ENCODE results near the gene GRIN3B.

Gene GRIN3B

DNA sequence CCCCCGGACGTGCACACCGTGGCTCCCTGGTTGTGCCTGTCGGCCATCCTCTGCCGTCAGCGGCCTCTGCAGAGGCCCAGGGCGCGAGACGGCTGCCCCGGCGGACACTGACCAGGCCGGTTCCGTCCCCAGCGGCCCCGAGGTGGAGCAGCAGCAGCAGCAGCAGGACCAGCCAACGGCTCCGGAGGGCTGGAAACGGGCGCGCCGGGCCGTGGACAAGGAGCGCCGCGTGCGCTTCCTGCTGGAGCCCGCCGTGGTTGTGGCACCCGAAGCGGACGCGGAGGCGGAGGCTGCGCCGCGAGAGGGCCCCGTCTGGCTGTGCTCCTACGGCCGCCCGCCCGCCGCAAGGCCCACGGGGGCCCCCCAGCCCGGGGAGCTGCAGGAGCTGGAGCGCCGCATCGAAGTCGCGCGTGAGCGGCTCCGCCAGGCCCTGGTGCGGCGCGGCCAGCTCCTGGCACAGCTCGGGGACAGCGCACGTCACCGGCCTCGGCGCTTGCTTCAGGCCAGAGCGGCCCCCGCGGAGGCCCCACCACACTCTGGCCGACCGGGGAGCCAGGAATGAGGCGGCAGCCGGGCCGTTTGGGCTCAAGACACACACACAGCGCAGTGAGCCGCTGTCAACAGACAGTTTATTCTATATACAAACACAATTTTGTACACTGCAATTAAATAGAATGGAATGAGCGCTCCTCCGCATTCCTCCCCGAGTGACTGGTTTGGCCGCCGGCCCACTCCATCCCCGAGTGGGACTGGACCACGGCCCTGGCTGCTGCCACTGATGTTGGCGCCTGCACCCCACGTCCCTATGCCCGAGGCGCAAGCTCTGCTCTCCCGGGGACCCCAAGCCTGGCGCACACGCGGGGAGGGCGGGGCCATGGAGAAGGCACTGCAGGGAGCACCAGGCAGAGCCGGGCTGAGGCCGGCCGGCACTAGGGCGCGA, 9.1 kb downstream of the GRIN3B start:
- no peak for DNase-seq

DNA sequence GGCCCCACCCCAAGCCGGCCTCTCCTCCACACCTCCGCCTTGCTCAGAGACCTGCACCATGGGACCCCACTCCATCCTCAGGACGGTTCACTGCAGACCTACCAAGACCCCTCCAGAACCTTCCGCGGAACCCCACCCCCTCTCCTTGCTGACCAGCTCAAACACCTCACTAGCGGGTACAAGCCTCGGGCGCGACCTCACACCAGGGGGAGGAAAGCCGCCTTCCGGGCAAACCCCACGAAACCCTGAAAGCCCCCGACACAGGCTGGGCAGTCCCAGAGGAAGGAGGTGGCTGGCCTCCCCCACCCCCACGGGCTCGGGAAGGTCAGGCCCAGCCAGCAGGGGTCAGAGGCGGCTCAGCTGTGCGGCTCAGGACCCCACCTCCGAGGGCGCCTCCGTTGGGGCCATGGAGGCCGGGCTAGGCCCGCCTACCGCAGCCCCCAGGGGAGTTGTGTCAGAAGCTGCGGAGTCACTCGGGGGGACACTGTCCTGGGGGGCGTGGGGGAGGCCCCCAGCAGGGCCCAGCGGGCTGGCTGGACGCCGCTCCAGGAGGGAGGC, 9.8 kb downstream of the GRIN3B start:
- no peak for DNase-seq

- DNase-seq, result no peak
Observed at GRCh38 chr19:1010586-1011510, 10.6 kb downstream of the GRIN3B start.

GRCh38 chr19:1011831-1012333, 11.7 kb downstream of the GRIN3B start:
- no peak for DNase-seq

- DNase-seq, result no peak
Observed at GRCh38 chr19:1012334-1012733, 12.1 kb downstream of the GRIN3B start.

GRCh38 chr19:1013218-1013617, 13.0 kb downstream of the GRIN3B start:
- DNase-seq, result no peak

GRCh38 chr19:1014161-1015060, 14.2 kb downstream of the GRIN3B start:
- DNase-seq, result no peak

DNA sequence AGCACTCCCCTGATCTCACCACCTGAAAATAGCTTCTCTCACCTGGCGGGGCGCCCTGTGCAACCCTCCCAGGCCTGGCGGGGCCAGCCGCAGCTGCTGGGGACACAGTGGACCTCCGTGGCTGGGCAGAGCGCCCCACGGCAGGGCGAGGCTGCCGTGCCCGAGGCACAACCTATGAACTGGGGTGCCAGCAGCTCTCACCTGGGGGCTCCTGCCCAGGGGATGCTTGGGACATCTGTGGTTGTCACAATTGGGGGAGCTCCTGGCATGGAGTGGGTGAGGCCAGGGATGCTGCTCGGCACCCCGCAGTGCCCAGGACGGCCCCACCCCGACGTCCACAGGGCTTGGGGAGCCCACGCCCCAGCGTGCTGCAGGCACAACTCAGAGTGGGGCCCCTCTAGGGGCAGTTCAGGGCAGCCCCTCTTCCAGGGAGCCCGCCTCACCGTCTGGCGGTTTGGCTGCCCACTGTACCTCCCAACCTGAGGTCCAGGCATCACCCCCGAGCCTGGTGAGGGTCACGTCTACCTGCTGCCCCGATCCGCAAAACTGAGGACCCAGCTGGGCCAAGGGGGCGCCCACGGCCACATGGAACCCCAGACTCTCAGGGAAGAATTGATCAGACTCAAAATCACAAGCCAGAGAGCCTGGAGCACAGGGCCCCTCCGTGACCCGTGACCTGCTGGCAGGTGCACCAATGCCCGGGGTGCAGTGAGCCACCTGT, 15.0 kb downstream of the GRIN3B start:
- DNase-seq, result no peak

DNA sequence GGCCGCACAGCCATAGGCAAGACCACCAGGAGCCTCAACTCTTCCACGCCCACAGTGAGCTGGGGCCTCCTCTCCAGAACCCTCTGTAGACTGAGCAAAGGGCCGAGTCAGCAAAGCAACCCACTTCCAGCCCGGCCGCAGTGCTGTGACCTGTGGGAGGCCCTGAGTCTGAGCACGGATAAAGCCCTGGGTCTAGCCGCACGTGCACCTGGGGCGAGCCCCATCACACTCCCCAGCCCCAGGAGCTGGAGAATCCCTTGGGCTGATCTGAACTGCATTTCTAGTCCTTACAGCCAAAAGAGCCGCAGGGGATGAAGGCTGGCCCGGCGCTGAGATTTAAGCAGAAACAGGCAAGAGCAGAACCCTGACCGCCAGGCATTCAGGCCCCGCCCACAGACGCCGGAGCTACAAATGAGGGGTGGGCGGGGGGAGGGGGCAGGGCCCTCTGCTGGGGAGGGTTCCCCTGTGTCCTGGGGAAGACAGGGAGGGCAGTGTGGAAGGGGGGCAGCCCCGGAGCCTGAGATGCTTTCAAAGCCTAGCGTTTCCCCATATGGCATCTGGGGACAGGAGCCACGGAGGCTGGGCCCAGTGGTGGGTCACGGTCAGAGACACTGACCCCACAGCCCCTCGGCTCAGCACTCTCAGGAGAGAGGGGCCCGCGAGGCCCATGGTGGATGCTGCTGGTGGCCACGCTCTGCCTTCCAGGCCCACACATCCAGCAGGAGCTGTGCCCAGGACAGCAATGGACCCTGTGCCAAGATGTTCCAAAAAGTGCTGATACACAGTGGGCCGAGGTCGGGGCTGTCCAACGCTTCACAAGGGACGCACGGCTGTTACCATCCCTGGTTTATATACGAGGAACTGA, 15.8 kb downstream of the GRIN3B start:
- DNase-seq, result no peak

DNA sequence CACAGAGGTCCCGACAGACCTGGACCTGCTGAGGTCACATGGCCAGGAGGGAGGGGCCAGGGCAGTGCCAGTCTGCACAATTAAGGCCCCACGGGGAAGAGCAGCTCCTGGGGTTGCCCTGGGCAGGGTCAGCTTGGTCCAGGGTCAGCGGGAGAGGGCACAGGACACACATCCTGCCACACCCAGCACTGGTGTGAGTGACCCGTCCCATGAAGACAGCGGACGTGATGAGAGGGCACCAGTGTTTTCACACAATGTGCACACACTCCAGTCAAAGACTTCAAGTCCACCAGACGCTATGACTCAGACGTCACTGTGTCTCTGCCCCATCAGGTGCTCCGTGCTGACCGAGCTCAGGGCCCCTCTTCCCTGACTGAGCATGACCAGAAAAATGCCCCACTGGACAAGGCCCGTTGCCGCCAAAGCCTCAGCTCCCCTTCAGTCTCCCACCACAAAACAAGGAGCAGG, 16.5 kb downstream of the GRIN3B start:
- DNase-seq, result no peak

GRCh38 chr19:1017115-1017905, 17.1 kb downstream of the GRIN3B start:
- DNase-seq, result no peak

DNA sequence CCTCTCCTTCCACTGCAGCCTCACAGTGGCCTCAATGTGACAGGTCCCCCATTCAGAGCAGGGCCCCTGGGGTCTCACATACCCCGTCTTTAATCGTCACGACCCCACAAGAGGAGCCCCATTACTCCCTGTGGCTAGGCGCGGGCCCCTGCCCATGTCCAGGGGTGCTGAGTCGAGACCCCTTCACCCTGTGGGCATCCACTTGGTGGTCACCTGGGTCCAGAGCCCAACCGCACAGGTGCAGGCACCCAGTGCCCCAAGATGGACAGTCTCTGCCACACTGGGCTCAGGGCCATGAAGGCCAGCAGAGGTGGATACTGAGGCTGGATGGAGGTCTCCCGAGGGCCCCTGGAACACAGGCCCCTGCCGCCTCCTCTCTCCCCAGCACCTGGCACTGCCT, 17.7 kb downstream of the GRIN3B start:
- no peak for DNase-seq

- DNase-seq, result no peak
Observed at GRCh38 chr19:1018393-1018792, 18.2 kb downstream of the GRIN3B start.

DNA sequence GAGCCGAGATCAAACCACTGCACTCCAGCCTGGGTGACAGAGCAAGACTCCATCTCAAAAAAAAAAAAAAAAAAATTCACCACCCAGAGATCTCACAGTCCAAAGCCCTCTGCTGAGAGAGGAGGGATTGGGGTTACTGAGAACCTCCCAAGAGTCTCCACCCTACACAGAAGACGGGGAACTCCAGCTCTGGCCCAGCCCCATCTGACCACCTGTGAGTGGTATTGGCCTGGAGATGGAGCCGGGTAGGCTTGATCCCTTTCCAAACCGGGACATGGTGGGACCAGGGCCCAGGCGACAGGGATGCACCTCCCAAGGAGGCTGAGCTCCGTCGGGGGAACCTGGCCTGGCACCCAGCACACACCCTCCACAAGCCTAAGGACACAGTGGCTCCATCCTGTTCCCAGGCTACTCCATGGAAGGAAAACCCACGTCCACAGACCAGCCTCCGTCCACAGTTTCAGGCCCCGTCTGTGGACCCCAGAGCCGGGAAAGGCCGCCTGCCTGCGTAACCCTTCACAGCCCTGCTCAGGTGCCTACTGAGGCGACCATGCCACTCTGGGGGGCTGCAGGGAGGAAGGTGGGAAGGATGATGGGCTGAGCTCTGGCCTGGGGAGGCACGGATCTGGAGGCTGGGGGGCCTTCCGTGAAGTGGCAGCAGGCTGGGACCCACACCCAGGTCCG, 18.9 kb downstream of the GRIN3B start:
- DNase-seq, result no peak

- DNase-seq, result no peak
Observed at GRCh38 chr19:1019616-1019961, 19.4 kb downstream of the GRIN3B start.

DNA sequence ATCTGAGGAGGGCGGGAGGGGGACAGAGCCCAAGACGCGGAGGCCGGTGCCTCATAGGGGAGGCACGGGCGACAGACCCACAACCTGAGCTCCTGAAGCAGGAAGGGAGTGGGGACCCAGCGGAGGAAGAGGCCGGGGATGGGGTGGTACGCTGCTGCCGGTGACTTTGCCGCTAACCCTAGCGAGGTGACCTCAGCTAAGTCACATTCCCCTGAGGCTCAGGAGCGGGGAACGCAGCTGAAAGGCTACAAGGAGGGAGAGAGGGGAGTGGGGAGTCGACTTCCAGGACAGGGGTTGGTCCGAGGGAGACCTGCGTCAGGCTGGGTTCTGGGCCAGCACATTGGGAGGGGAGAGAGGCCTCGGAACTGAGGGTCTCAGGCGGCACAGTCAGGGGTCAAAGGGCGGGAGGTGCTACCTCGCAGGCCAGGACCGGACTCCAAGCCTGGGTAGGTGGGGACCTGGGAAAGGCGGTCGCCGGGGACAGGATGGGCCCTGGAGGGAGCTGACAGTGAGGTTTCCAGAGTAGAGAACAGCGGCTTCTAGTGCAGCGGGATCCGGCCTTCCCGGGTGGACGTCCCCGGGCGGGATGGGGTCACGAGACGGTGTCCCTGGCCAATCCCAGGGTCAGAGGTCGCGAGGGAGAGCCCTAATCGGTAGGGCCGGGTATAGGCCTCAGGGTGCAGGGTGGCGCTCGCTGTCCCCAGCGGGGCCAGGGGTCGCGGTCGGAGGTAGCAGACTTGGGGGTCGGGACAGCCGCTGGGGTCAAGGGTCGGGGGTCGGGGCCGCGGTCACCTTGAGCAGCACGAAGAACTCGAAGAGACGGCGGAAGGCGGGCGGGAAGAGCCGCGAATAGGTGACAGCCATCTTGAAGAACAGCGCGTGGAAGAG, 20.0 kb downstream of the GRIN3B start:
- DNase-seq, result peak in 1 of 6 experiments; percentile 52

DNA sequence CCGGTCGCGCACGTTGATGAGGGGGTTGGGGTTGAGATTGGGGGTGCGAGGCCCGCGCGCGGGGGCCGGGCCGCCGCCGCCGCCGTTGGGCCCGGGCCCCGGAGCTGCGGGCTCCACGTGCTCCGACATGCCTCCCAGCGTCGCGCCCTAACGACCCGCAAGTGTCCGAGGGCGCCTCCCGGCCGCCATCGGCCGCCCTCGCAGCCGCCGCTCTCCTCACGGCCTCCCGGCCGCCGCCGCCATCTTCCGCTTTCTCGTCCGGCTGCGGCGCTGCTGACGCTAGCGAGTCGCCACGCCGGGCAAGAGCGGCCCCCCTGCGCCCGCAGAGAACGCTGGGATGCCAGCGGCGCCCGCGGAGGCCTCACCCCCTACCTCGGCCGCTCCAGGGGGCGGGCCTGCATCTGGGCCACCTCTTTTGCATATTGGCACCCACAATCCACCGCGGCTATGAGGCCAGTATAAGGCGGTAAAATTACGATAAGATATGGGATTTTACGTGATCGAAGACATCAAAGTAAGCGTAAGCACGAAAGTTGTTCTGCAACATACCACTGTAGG, 20.7 kb downstream of the GRIN3B start, which contains the start of gene TMEM259:
Gene TMEM259 (minus strand): TSS at position 256 of the 558 bp plus-strand sequence. CDS start 127 bp downstream, at position 129.
- peak in 5 of 6 experiments; percentile 90 to 98 (median 95) for DNase-seq

Measured in stimulated activated naive CD4-positive, alpha-beta T cell (primary cell).